ENCODE results near the gene EPHA3.

GRCh38 chr3:89405176-89405575 is 297.8 kb downstream of the EPHA3 start:
- no peak for TF ChIP-seq CTCF (IDR thresholded peaks at IDR 0.05)
- no peak for TF ChIP-seq EZH2 (IDR thresholded peaks at IDR 0.05; ENCODE audit: borderline replicate concordance, insufficient read depth, low read depth, low read length, poor library complexity, severe bottlenecking)

Data from B cell (primary cell).